SH-SY5Y (cell line): ENCODE measurements around the gene RABGAP1L.

Experiments
- GATA2 ChIP-seq: IDR thresholded peaks from 2 replicates; pipeline ENCODE4 v1.6.1; 2011; ENCODE audit warnings: mild to moderate bottlenecking, low read depth, low read length
- GATA3 ChIP-seq: IDR thresholded peaks from 2 replicates; pipeline ENCODE4 v1.6.1; 2011; ENCODE audit warnings: low read depth, mild to moderate bottlenecking, low read length, moderate library complexity

DNA sequence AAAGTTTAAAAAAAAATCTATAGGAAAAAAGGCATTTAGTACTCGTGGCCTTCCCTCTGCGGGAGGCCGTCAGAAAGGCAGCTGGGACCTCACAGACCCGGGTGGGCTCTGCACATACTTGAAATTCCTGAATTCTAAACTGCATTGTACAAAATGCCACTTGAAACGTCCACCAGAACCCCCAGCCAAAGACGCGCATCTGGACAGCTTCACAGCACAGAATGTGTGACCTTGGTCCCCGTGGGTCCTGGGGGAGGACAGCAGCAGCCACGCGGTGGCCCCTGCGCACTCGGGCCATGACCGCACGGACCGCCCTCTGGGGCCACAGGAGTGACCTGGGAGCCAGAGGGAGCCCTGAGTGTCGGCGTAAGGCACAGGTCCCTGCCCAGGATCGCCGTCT lies 884.5 kb downstream of the RABGAP1L start:
- TF ChIP-seq GATA2: no peak
- TF ChIP-seq GATA3: no peak
